Smooth muscle cell (in vitro differentiated cells): ENCODE data around the gene KRT74. TPM values are rescaled to one million over a fixed set of nuclear protein-coding genes. Genes with fewer than 3 reads are reported as not detected.

ENCODE experiments used
- DNase-seq: peaks from one replicate; lab custom pipeline; 2025; ENCODE audit not compliant: unreplicated experiment; lab: John Stamatoyannopoulos, UW
- H2AFZ ChIP-seq: fragments of 200-600 bp; sonication (generic); 2 replicates; pipeline ENCODE4 v1.6.0; 2016; ENCODE audit warnings: antibody characterized with exemption, low read depth, mild to moderate bottlenecking
- H3F3A ChIP-seq: fragments of 200-600 bp; sonication (generic); 2 replicates; pipeline ENCODE4 v1.6.0; 2017; ENCODE audit warnings: antibody characterized with exemption, low read depth
- H3K27ac ChIP-seq: fragments of 200-600 bp; sonication (generic); 2 replicates; pipeline ENCODE4 v1.5.1; 2016; ENCODE audit warnings: low read depth, mild to moderate bottlenecking
- H3K27me3 ChIP-seq: fragments of 200-600 bp; sonication (generic); 2 replicates; pipeline ENCODE4 v1.6.1; 2016; ENCODE audit warnings: low read depth, mild to moderate bottlenecking
- H3K36me3 ChIP-seq: fragments of 200-600 bp; sonication (generic); 2 replicates; pipeline ENCODE4 v1.5.1; 2016; ENCODE audit warnings: low read depth
- H3K4me1 ChIP-seq: fragments of 200-600 bp; sonication (generic); 2 replicates; pipeline ENCODE4 v1.5.1; 2016; ENCODE audit warnings: low read depth
- H3K4me2 ChIP-seq: fragments of 200-600 bp; sonication (generic); 2 replicates; pipeline ENCODE4 v1.6.0; 2016; ENCODE audit warnings: mild to moderate bottlenecking
- H3K4me3 ChIP-seq: fragments of 200-600 bp; sonication (generic); 2 replicates; pipeline ENCODE4 v1.5.1; 2016; ENCODE audit warnings: mild to moderate bottlenecking
- H3K79me2 ChIP-seq: fragments of 200-600 bp; sonication (generic); 2 replicates; pipeline ENCODE4 v1.6.0; 2016; ENCODE audit warnings: low read depth, mild to moderate bottlenecking
- H3K9ac ChIP-seq: fragments of 200-600 bp; sonication (generic); 2 replicates; pipeline ENCODE4 v1.6.0; 2016; ENCODE audit warnings: low read depth
- H3K9me3 ChIP-seq: fragments of 200-600 bp; sonication (generic); replicated peaks from 2 replicates; pipeline ENCODE4 v1.5.1; 2016; ENCODE audit warnings: low read depth
- H4K20me1 ChIP-seq: fragments of 200-600 bp; sonication (generic); 2 replicates; pipeline ENCODE4 v1.6.0; 2016; ENCODE audit warnings: low read depth
- CTCF ChIP-seq: fragments of 200-600 bp; sonication (generic); IDR thresholded peaks from 2 replicates; pipeline ENCODE4 v1.5.1; 2017; ENCODE audit warnings: borderline replicate concordance, mild to moderate bottlenecking, antibody characterized with exemption; ENCODE audit not compliant: insufficient read depth, poor library complexity, severe bottlenecking
- WGBS: methylation state at CpG from one replicate; pipeline ENCODE4 v1.1.7; 2016; ENCODE audit warnings: low lambda C conversion rate; 5-methylcytosine and 5-hydroxymethylcytosine counted together
- polyA plus RNA-seq: library from polyadenylated mRNA; unstranded; fragments of >200 nt; fragmentation: Nextera tagmentation; extraction: Ambion mirVana; gene quantifications from 2 replicates; pipeline ENCODE4 v1.2.1, GENCODE V29; 2016
- total RNA-seq: library from RNA; depleted of rRNA; stranded (reverse); fragments of >200 nt; gene quantifications from 2 replicates; pipeline ENCODE4 v1.2.3, GENCODE V29; 2014

The KRT74 gene
- total and polyA plus RNA-seq, 2 experiments from 2014 or later: not detected

GRCh38 chr12:52605542-52605941 lies 31.9 kb upstream of the KRT74 start:
- Histone ChIP-seq H3K27ac (no peak overlapping the region), H3F3A (no peaks in the 10 kb centered on the region), H2AFZ (no peak overlapping the region), H3K4me2 (no peak overlapping the region), H3K9ac (no peak overlapping the region), H3K79me2 (no peaks in the 10 kb centered on the region), H3K9me3 (no peaks in the 10 kb centered on the region), H3K4me1 (no peaks in the 10 kb centered on the region), H3K27me3 (peaks cover 47% of the 10 kb centered on the region), H3K4me3 (no peak overlapping the region), H3K36me3 (no peaks in the 10 kb centered on the region), H4K20me1 (no peaks in the 10 kb centered on the region)
- DNase-seq: no peak
- TF ChIP-seq CTCF: no peak
- 89% methylated on average over 1 of the region's 1 CpG for WGBS

DNA sequence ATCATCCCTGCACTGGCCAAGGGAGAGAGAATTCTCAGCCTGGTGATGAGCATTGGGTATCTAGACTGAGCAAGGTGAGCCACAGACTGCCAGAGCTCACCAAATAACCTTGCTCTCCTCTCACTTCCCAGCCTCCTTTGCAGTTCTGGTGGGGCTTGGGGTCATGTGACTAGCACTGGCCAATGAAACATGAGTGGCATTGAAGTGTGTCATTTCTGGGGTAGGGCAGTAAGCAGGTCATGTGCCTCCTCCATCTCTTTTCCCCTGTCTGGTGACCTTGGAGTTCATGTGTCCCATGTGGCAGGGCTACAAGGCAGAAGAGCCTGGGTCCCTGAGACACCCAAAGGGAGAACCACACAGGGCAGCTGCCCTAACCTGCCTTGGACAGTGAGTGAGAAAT lies 31.2 kb upstream of the KRT74 start:
- Histone ChIP-seq H3K4me1 (no peaks in the 10 kb centered on the region), H3K27ac (no peak overlapping the region), H3K9me3 (no peaks in the 10 kb centered on the region), H3K79me2 (no peaks in the 10 kb centered on the region), H3F3A (no peaks in the 10 kb centered on the region), H3K36me3 (no peaks in the 10 kb centered on the region), H3K4me3 (no peak overlapping the region), H2AFZ (no peak overlapping the region), H3K27me3 (peaks cover 45% of the 10 kb centered on the region), H3K4me2 (no peak overlapping the region), H3K9ac (no peak overlapping the region), H4K20me1 (no peaks in the 10 kb centered on the region)
- no peak for DNase-seq
- TF ChIP-seq CTCF: no peak

GRCh38 chr12:52603314-52603713 lies 29.7 kb upstream of the KRT74 start:
- H3K9ac ChIP-seq: no peak overlapping the region
- no peaks in the 10 kb centered on the region for H3K36me3 ChIP-seq
- H3K79me2 ChIP-seq: no peaks in the 10 kb centered on the region
- 52% methylated on average over 2 of the region's 2 CpGs for WGBS
- no peak overlapping the region for H2AFZ ChIP-seq
- H3K4me1 ChIP-seq: no peaks in the 10 kb centered on the region
- H3K4me2 ChIP-seq: no peak overlapping the region
- peaks cover 44% of the 10 kb centered on the region for H3K27me3 ChIP-seq
- no peaks in the 10 kb centered on the region for H4K20me1 ChIP-seq
- no peaks in the 10 kb centered on the region for H3K9me3 ChIP-seq
- no peak for TF ChIP-seq CTCF
- DNase-seq: no peak
- H3K27ac ChIP-seq: no peak overlapping the region
- H3F3A ChIP-seq: no peaks in the 10 kb centered on the region
- H3K4me3 ChIP-seq: no peak overlapping the region

DNA sequence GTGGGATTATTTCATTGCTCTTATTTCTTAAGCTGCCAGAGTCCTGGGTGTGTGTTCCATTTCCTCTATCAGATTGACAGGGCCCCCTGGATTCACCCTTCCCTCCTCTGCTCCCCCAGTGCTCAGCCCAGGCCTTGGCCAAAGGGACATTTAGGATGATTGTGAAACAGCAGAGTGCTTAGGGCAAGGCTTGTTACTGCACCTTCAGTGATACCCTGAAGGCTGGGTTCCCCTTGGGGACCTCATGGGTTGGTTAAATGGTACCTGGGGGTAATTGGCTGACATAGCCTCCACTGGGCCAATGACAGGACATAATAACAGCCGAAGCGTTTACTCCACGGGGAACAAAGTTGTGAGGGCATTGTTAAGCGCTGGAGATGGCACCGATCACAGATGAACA lies 28.9 kb upstream of the KRT74 start:
- no peaks in the 10 kb centered on the region for H3F3A ChIP-seq
- no peaks in the 10 kb centered on the region for H3K36me3 ChIP-seq
- no peaks in the 10 kb centered on the region for H3K9me3 ChIP-seq
- no peak overlapping the region for H3K4me2 ChIP-seq
- no peak overlapping the region for H3K27ac ChIP-seq
- H3K9ac ChIP-seq: no peak overlapping the region
- WGBS: 96% methylated on average over 5 of the region's 5 CpGs
- DNase-seq: no peak
- H3K4me1 ChIP-seq: no peaks in the 10 kb centered on the region
- no peak overlapping the region for H2AFZ ChIP-seq
- no peak overlapping the region for H3K4me3 ChIP-seq
- no peaks in the 10 kb centered on the region for H3K79me2 ChIP-seq
- H3K27me3 ChIP-seq: peaks cover 44% of the 10 kb centered on the region
- no peaks in the 10 kb centered on the region for H4K20me1 ChIP-seq
- TF ChIP-seq CTCF: no peak
